Activated T-cell treated with anti-CD3 and anti-CD28 coated beads for 24 hours (primary cell): ENCODE measurements around the gene ZNF35.
A peak's percentile ranks its signal among the peaks of the same experiment; 100 is the strongest.

Source experiments
- DNase-seq: peaks from one replicate; pipeline ENCODE4 v3.0.0-alpha.2; 2020; ENCODE audit warnings: low read depth

Gene ZNF35

DNA sequence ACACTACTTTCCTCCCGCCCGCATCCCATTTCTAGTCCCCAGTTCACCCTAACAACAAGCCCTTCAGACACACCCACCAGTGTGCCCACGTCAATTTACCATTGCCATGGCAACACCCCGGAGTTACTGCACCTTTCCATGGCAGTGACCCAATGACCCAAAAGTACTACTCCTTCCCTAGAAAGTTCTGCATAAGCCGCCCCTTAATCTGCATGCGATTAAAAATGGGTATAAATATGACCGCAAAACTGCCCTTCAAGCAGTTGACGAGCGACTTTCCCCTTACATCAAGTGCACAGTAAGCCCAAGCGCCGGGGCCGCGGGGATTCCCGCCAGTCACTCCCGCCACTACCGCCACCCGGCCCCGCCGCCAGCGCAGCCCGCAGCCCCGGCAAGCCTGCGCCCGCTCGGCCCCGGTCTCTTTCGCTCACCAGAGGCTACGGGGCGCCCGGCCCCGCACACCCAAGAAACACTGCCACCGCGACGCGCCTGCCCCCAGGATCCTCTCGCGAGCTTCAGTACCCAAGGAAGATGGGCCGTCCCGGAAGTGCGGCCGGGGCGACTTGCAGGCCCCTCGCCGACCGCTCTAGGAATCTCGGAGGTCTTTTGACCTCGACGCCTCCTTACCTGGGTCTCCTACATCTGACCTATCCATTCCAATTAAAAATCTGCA lies 36.7 kb downstream of the ZNF35 start:
- DNase-seq = peak; percentile 54

- no peak for DNase-seq
Observed at GRCh38 chr3:44687898-44688297, 39.4 kb downstream of the ZNF35 start.
